GM10847 (cell line): ENCODE results near the gene TACC3.

Experiments
- POLR2A ChIP-seq: IDR thresholded peaks from 2 replicates; pipeline ENCODE4 v1.6.1; 2011; ENCODE audit not compliant: insufficient read length; ENCODE audit errors: extremely low read depth

Gene TACC3

GRCh38 chr4:1758306-1759121, 37.2 kb downstream of the TACC3 start:
- TF ChIP-seq POLR2A, result no peak

- no peak for TF ChIP-seq POLR2A
These were observed 38.0 kb downstream of the TACC3 start for GRCh38 chr4:1759170-1759817.

- no peak for TF ChIP-seq POLR2A
These were observed 38.5 kb downstream of the TACC3 start for GRCh38 chr4:1759818-1760223.

- TF ChIP-seq POLR2A, result no peak
These were observed 39.3 kb downstream of the TACC3 start for GRCh38 chr4:1760521-1761071.

GRCh38 chr4:1761130-1761689, 39.9 kb downstream of the TACC3 start:
- TF ChIP-seq POLR2A, result no peak

GRCh38 chr4:1762264-1763010, 41.1 kb downstream of the TACC3 start:
- no peak for TF ChIP-seq POLR2A

- TF ChIP-seq POLR2A, result no peak
These were observed 41.8 kb downstream of the TACC3 start for GRCh38 chr4:1763070-1763549.

- no peak for TF ChIP-seq POLR2A
These were observed 42.3 kb downstream of the TACC3 start for GRCh38 chr4:1763550-1764080.

GRCh38 chr4:1764670-1765069, 43.3 kb downstream of the TACC3 start:
- TF ChIP-seq POLR2A, result no peak

GRCh38 chr4:1765409-1766072, 44.2 kb downstream of the TACC3 start:
- TF ChIP-seq POLR2A, result no peak

GRCh38 chr4:1766106-1767060, 45.1 kb downstream of the TACC3 start:
- TF ChIP-seq POLR2A, result no peak

GRCh38 chr4:1767061-1767769, 45.9 kb downstream of the TACC3 start:
- TF ChIP-seq POLR2A, result no peak
